ENCODE data around the gene KCNMA1. TPM values are rescaled to one million over a fixed set of nuclear protein-coding genes. Genes with fewer than 3 reads are reported as not detected.
A peak's percentile ranks its signal among the peaks of the same experiment; 100 is the strongest.

Gene KCNMA1
- total RNA-seq, 1 donor from 2014 or later = 15.8 TPM

GRCh38 chr10:76972541-76972940, 665.1 kb downstream of the KCNMA1 start:
- DNase-seq (ENCODE audit: low read depth) = peak; percentile 14
- H3K27me3 ChIP-seq (ENCODE audit: control insufficient read depth, insufficient read depth, low read length) = no peaks in the 10 kb centered on the region
- no peak for FAIRE-seq
- TF ChIP-seq CTCF (IDR thresholded peaks at IDR 0.05; ENCODE audit: insufficient read depth, low read length, severe bottlenecking) = no peak
- no peaks in the 10 kb centered on the region for H3K36me3 ChIP-seq (ENCODE audit: control insufficient read depth, insufficient read depth, low read length)
- no peak overlapping the region for H3K4me3 ChIP-seq (ENCODE audit: low read depth, low read length)

- no peak for TF ChIP-seq CTCF (IDR thresholded peaks at IDR 0.05; ENCODE audit: insufficient read depth, low read length, severe bottlenecking)
- FAIRE-seq (no peak), DNase-seq (ENCODE audit: low read depth) (no peak)
- H3K27me3 ChIP-seq (ENCODE audit: control insufficient read depth, insufficient read depth, low read length) = no peaks in the 10 kb centered on the region
- no peaks in the 10 kb centered on the region for H3K36me3 ChIP-seq (ENCODE audit: control insufficient read depth, insufficient read depth, low read length)
- no peak overlapping the region for H3K4me3 ChIP-seq (ENCODE audit: low read depth, low read length)
These were observed 665.9 kb downstream of the KCNMA1 start for GRCh38 chr10:76971547-76972170.

- FAIRE-seq = no peak
These were observed 666.7 kb downstream of the KCNMA1 start for GRCh38 chr10:76970711-76971519.

GRCh38 chr10:76969366-76969948, 668.2 kb downstream of the KCNMA1 start:
- no peak overlapping the region for H3K4me3 ChIP-seq (ENCODE audit: low read depth, low read length)
- H3K27me3 ChIP-seq (ENCODE audit: control insufficient read depth, insufficient read depth, low read length) = no peaks in the 10 kb centered on the region
- H3K36me3 ChIP-seq (ENCODE audit: control insufficient read depth, insufficient read depth, low read length) = no peaks in the 10 kb centered on the region
- no peak for TF ChIP-seq CTCF (IDR thresholded peaks at IDR 0.05; ENCODE audit: insufficient read depth, low read length, severe bottlenecking)
- DNase-seq (ENCODE audit: low read depth) (no peak), FAIRE-seq (no peak)

More at GRCh38 chr10:76970711-76971519, 666.7 kb downstream of the KCNMA1 start:
- Histone ChIP-seq H3K27me3 (ENCODE audit: control insufficient read depth, insufficient read depth, low read length) (no peaks in the 10 kb centered on the region), H3K36me3 (ENCODE audit: control insufficient read depth, insufficient read depth, low read length) (no peaks in the 10 kb centered on the region), H3K4me3 (ENCODE audit: low read depth, low read length) (no peak overlapping the region)
- DNase-seq (ENCODE audit: low read depth) = no peak
- TF ChIP-seq CTCF (IDR thresholded peaks at IDR 0.05; ENCODE audit: insufficient read depth, low read length, severe bottlenecking) = no peak

GRCh38 chr10:76968483-76968882, 669.1 kb downstream of the KCNMA1 start:
- Histone ChIP-seq H3K36me3 (ENCODE audit: control insufficient read depth, insufficient read depth, low read length) (no peaks in the 10 kb centered on the region), H3K4me3 (ENCODE audit: low read depth, low read length) (no peak overlapping the region), H3K27me3 (ENCODE audit: control insufficient read depth, insufficient read depth, low read length) (no peaks in the 10 kb centered on the region)
- DNase-seq (ENCODE audit: low read depth) (no peak), FAIRE-seq (no peak)
- TF ChIP-seq CTCF (IDR thresholded peaks at IDR 0.05; ENCODE audit: insufficient read depth, low read length, severe bottlenecking) = no peak

All from bronchial epithelial cell (primary cell).